Measurements from ENCODE around the gene ZGRF1.

DNA sequence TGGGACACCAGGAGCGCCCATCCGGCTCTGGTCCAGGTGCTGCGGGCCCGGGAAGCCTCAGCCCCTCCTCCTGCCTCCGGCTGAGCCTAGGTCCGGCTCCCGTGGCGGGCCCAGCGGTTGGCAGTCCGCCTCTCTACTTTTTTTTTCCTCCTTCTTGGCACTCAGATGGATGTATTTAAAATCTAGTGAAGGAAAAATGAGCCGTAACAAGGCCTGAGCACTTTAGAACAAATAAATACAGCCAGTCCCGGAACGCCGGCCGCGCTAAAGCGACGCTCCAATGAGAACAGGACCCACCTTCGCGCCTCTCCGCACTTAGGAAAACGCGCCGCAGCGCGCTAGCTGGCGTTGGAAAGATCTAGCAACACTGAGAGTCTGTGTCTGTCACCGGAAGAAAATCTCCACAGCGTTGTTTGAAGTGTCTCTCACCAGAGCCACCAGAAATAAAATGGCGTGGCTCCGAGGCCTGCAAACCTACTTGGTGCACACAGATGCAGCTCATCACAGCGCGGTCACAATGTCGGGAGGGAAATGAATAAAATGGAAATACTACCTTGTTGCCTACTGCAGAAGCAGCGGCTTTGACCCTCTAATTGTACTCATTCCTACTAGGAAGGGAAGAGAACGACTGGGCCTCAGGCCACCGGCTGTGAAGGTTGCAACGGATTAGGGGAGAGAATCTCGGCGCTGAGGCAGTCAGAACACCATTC is 125.5 kb downstream of the ZGRF1 start:
- no peak for TF ChIP-seq ELF1 (IDR thresholded peaks at IDR 0.05; ENCODE audit: borderline replicate concordance, low read depth)
- TF ChIP-seq, protein P1, sequence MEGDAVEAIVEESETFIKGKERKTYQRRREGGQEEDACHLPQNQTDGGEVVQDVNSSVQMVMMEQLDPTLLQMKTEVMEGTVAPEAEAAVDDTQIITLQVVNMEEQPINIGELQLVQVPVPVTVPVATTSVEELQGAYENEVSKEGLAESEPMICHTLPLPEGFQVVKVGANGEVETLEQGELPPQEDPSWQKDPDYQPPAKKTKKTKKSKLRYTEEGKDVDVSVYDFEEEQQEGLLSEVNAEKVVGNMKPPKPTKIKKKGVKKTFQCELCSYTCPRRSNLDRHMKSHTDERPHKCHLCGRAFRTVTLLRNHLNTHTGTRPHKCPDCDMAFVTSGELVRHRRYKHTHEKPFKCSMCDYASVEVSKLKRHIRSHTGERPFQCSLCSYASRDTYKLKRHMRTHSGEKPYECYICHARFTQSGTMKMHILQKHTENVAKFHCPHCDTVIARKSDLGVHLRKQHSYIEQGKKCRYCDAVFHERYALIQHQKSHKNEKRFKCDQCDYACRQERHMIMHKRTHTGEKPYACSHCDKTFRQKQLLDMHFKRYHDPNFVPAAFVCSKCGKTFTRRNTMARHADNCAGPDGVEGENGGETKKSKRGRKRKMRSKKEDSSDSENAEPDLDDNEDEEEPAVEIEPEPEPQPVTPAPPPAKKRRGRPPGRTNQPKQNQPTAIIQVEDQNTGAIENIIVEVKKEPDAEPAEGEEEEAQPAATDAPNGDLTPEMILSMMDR (IDR thresholded peaks at IDR 0.05 in 2 of 3, conservative IDR thresholded peaks at IDR 0.05 in 1 of 3; ENCODE audit: borderline replicate concordance in 1 of 3, insufficient read depth in 1 of 3, low read depth in 2 of 3, low read length in 2 of 3): no peak
- no peak for TF ChIP-seq EZH2phosphoT487 (IDR thresholded peaks at IDR 0.05; ENCODE audit: borderline replicate concordance)

All from HCT116 (cell line).